OCI-LY7 (cell line): Measurements from ENCODE around the gene BECN2. TPM values are rescaled to one million over a fixed set of nuclear protein-coding genes. Genes with fewer than 3 reads are reported as not detected.

Experiments used
- BruUV-seq: library from RNA; stranded (reverse); fragments of 400-500 nt; replicated peaks from 2 replicates; lab custom pipeline; 2021; lab: Mats Ljungman, UMichigan
- CTCF ChIA-PET: fragments of 300-600 bp; sonication (Branson Sonifier 250); formaldehyde crosslinking; loops from one replicate; lab custom pipeline; 2022; ENCODE audit warnings: antibody characterized with exemption; ENCODE audit not compliant: unreplicated experiment; lab: Charles Lee
- POLR2A ChIA-PET: fragments of 300-600 bp; sonication (Branson Sonifier 250); formaldehyde crosslinking; loops from one replicate; lab custom pipeline; 2022; ENCODE audit warnings: antibody characterized with exemption; lab: Charles Lee
- DNase-seq: peaks from one replicate; pipeline ENCODE4 v3.0.0-alpha.2; 2015; ENCODE audit warnings: low spot score
- H2AFZ ChIP-seq: fragments of 200-600 bp; sonication (generic), shearing (Covaris generic); 2 replicates; pipeline ENCODE4 v1.6.1; 2014; ENCODE audit warnings: mild to moderate bottlenecking, antibody characterized with exemption, low read length, moderate library complexity
- H3K27ac ChIP-seq: fragments of 200-600 bp; sonication (generic); 2 replicates; pipeline ENCODE4 v1.5.1; 2014; ENCODE audit warnings: mixed run types, low read depth, mild to moderate bottlenecking, moderate library complexity, low read length, inconsistent platforms; ENCODE audit not compliant: poor library complexity, severe bottlenecking
- H3K36me3 ChIP-seq: fragments of 200-600 bp; sonication (generic); 2 replicates; pipeline ENCODE4 v1.6.1; 2014; ENCODE audit warnings: mild to moderate bottlenecking, antibody characterized with exemption, low read length, moderate library complexity, mixed read lengths; ENCODE audit not compliant: insufficient read depth
- H3K4me1 ChIP-seq: fragments of 200-600 bp; sonication (generic); 2 replicates; pipeline ENCODE4 v1.5.1; 2014; ENCODE audit warnings: mild to moderate bottlenecking, low read length; ENCODE audit not compliant: insufficient read depth, poor library complexity, severe bottlenecking
- H3K4me2 ChIP-seq: fragments of 200-600 bp; sonication (generic); 2 replicates; pipeline ENCODE4 v1.6.1; 2014; ENCODE audit warnings: mild to moderate bottlenecking, low read length
- H3K4me3 ChIP-seq: fragments of 200-600 bp; sonication (generic); 2 replicates; pipeline ENCODE4 v1.5.1; 2014; ENCODE audit warnings: mild to moderate bottlenecking, low read depth, low read length; ENCODE audit not compliant: poor library complexity, severe bottlenecking
- H3K79me2 ChIP-seq: fragments of 200-600 bp; sonication (generic); 2 replicates; pipeline ENCODE4 v1.6.1; 2016; ENCODE audit warnings: low read depth, mild to moderate bottlenecking, low read length, moderate library complexity, mixed read lengths; ENCODE audit not compliant: insufficient read depth
- H3K9me2 ChIP-seq: fragments of 200-600 bp; sonication (generic); 2 replicates; pipeline ENCODE4 v1.6.1; 2016; ENCODE audit warnings: mild to moderate bottlenecking, low read length, mixed read lengths; ENCODE audit not compliant: insufficient read depth
- H3K9me3 ChIP-seq: fragments of 200-600 bp; sonication (generic); 2 replicates; pipeline ENCODE4 v1.6.1; 2014; ENCODE audit warnings: mild to moderate bottlenecking, mixed run types, low read length, mixed read lengths
- H4K20me1 ChIP-seq: fragments of 200-600 bp; sonication (generic); 2 replicates; pipeline ENCODE4 v1.6.1; 2014; ENCODE audit warnings: mild to moderate bottlenecking, antibody characterized with exemption, low read length, moderate library complexity, mixed read lengths; ENCODE audit not compliant: insufficient read depth
- CTCF ChIP-seq: fragments of 200-600 bp; sonication (generic); conservative IDR thresholded peaks from 2 replicates; pipeline ENCODE4 v1.5.1; 2014; ENCODE audit warnings: mild to moderate bottlenecking, antibody characterized with exemption, low read length, moderate library complexity, mixed read lengths
- EZH2phosphoT487 ChIP-seq: fragments of 200-600 bp; sonication (generic); IDR thresholded peaks from 2 replicates; pipeline ENCODE4 v1.6.1; 2018; ENCODE audit warnings: low read depth, borderline replicate concordance, mild to moderate bottlenecking, mixed run types, antibody characterized with exemption, low read length, moderate library complexity, mixed read lengths
- intact Hi-C: fragments of 100-400 bp; cut with micrococcal nuclease; formaldehyde crosslinking; loops from one replicate; pipeline ENCODE4 v1.10.0; 2022; ENCODE audit not compliant: unreplicated experiment
- total RNA-seq, 2 experiments: library from RNA; depleted of rRNA in 1 of 2; stranded (reverse); fragments of >200 nt in 1 of 2; shearing (Covaris generic) in 1 of 2; gene quantifications; 2 replicates each; pipeline ENCODE4 v1.2.3, GENCODE V29; 2014 to 2022

BECN2 gene
- total RNA-seq, 2 experiments from 2014 or later: not detected

GRCh38 chr1:242006976-242007375, 49.4 kb downstream of the BECN2 start:
- Histone ChIP-seq H3K4me3 (no peak overlapping the region), H3K4me2 (no peak overlapping the region), H3K36me3 (no peaks in the 10 kb centered on the region), H3K27ac (no peak overlapping the region), H3K9me2 (no peaks in the 10 kb centered on the region), H3K79me2 (no peaks in the 10 kb centered on the region), H2AFZ (no peak overlapping the region), H3K9me3 (no peaks in the 10 kb centered on the region), H3K4me1 (no peaks in the 10 kb centered on the region), H4K20me1 (no peaks in the 10 kb centered on the region)
- intact Hi-C loops: no loop called here
- ChIA-PET POLR2A (interaction anchor here (0.6 kb wide), 1 partner anchor 9 kb away, joined by 4 read pairs; no protein-coding TSS in a partner anchor), CTCF (interaction anchor here (0.5 kb wide), 1 partner anchor 35 kb away, joined by 5 read pairs; no protein-coding TSS in a partner anchor)
- no TSS peak for BruUV-seq
- TF ChIP-seq CTCF: no peak
- no peak for TF ChIP-seq EZH2phosphoT487
- DNase-seq: no peak

Other genes with a start within 250 kb of the BECN2 start
- gene EXO1, start 109.6 kb upstream of the BECN2 start, total RNA-seq (2014; rRNA removed; shearing (Covaris generic)): 60.3 and 67.7 TPM in 2 replicates
- gene EXO1, start 109.6 kb upstream of the BECN2 start, total RNA-seq (2022): 66.3 and 78.0 TPM in 2 replicates
- gene MAP1LC3C, start 41.3 kb downstream of the BECN2 start, total RNA-seq (2014; rRNA removed; shearing (Covaris generic)): not detected in 2 replicates
- gene MAP1LC3C, start 41.3 kb downstream of the BECN2 start, total RNA-seq (2022): not detected in 2 replicates